MM.1S (cell line): ENCODE data around the gene NCAPH2.

Experiments used
- DNase-seq: peaks from one replicate; pipeline ENCODE4 v3.0.0-alpha.2; 2015
- H2AFZ ChIP-seq: fragments of 300-600 bp; sonication (generic); 2 replicates; pipeline ENCODE4 v1.6.0; 2016; ENCODE audit warnings: antibody characterized with exemption, low read length
- H3F3A ChIP-seq: fragments of 300-600 bp; sonication (generic); 2 replicates; pipeline ENCODE4 v1.6.1; 2016; ENCODE audit warnings: mild to moderate bottlenecking, antibody characterized with exemption, low read length, moderate library complexity, mixed read lengths; ENCODE audit not compliant: insufficient read depth
- H3K27ac ChIP-seq: fragments of 300-600 bp; sonication (generic); 2 replicates; pipeline ENCODE4 v1.5.1; 2016; ENCODE audit warnings: mild to moderate bottlenecking, low read length
- H3K27me3 ChIP-seq: fragments of 300-600 bp; sonication (generic); replicated peaks from 2 replicates; pipeline ENCODE4 v1.6.0; 2016; ENCODE audit warnings: low read length; ENCODE audit not compliant: insufficient read depth
- H3K36me3 ChIP-seq: fragments of 300-600 bp; sonication (generic); replicated peaks from 2 replicates; pipeline ENCODE4 v1.6.1; 2016; ENCODE audit warnings: mild to moderate bottlenecking, low read length, mixed read lengths; ENCODE audit not compliant: insufficient read depth
- H3K4me1 ChIP-seq: fragments of 300-600 bp; sonication (generic); 2 replicates; pipeline ENCODE4 v1.6.1; 2016; ENCODE audit warnings: low read length, mixed read lengths
- H3K4me2 ChIP-seq: fragments of 300-600 bp; sonication (generic); 2 replicates; pipeline ENCODE4 v1.6.0; 2016; ENCODE audit warnings: low read depth, low read length
- H3K4me3 ChIP-seq: fragments of 300-600 bp; sonication (generic); 2 replicates; pipeline ENCODE4 v1.5.1; 2016; ENCODE audit warnings: low read length, mixed read lengths
- H3K79me2 ChIP-seq: fragments of 300-600 bp; sonication (generic); 2 replicates; pipeline ENCODE4 v1.6.1; 2016; ENCODE audit warnings: mixed run types, low read length, mixed read lengths
- H3K9ac ChIP-seq: fragments of 300-600 bp; sonication (generic); 2 replicates; pipeline ENCODE4 v1.6.1; 2016; ENCODE audit warnings: low read length, mixed read lengths
- H3K9me2 ChIP-seq: fragments of 300-600 bp; sonication (generic); replicated peaks from 2 replicates; pipeline ENCODE4 v1.6.1; 2016; ENCODE audit warnings: mild to moderate bottlenecking, low read length, mixed read lengths; ENCODE audit not compliant: insufficient read depth
- H3K9me3 ChIP-seq: fragments of 300-600 bp; sonication (generic); replicated peaks from 2 replicates; pipeline ENCODE4 v1.6.1; 2016; ENCODE audit warnings: mild to moderate bottlenecking, low read length, mixed read lengths; ENCODE audit not compliant: insufficient read depth
- H4K20me1 ChIP-seq: fragments of 300-600 bp; sonication (generic); 2 replicates; pipeline ENCODE4 v1.6.1; 2016; ENCODE audit warnings: mild to moderate bottlenecking, low read length, moderate library complexity, mixed read lengths; ENCODE audit not compliant: insufficient read depth
- CTCF ChIP-seq: fragments of 300-600 bp; sonication (generic); IDR thresholded peaks from 2 replicates; pipeline ENCODE4 v1.5.1; 2016; ENCODE audit warnings: antibody characterized with exemption, low read length, mixed read lengths
- EZH2 ChIP-seq: fragments of 300-600 bp; sonication (generic); optimal IDR thresholded peaks from 2 replicates; pipeline ENCODE3; 2017; ENCODE audit warnings: low read depth, mild to moderate bottlenecking, antibody characterized with exemption, low read length, mixed read lengths
- EZH2phosphoT487 ChIP-seq: fragments of 300-600 bp; sonication (generic); IDR thresholded peaks from 2 replicates; pipeline ENCODE4 v1.6.1; 2018; ENCODE audit warnings: antibody characterized with exemption, low read length

Gene NCAPH2

GRCh38 chr22:50502096-50502495 is 5.9 kb upstream of the NCAPH2 start:
- H3K27me3 ChIP-seq = no peaks in the 10 kb centered on the region
- no peak overlapping the region for H3K27ac ChIP-seq
- DNase-seq = no peak
- H3K9me2 ChIP-seq = no peaks in the 10 kb centered on the region
- H3K4me2 ChIP-seq = no peak overlapping the region
- no peak for TF ChIP-seq EZH2
- no peak for TF ChIP-seq EZH2phosphoT487
- TF ChIP-seq CTCF = no peak
- no peaks in the 10 kb centered on the region for H3K4me1 ChIP-seq
- no peak overlapping the region for H3K4me3 ChIP-seq
- H3K9me3 ChIP-seq = no peaks in the 10 kb centered on the region
- H3F3A ChIP-seq = peaks cover 9% of the 10 kb centered on the region; the same call in 1 of the 2 replicates
- no peak overlapping the region for H3K9ac ChIP-seq
- H2AFZ ChIP-seq = no peak overlapping the region
- H3K79me2 ChIP-seq = peaks cover 26% of the 10 kb centered on the region
- H3K36me3 ChIP-seq = no peaks in the 10 kb centered on the region
- no peaks in the 10 kb centered on the region for H4K20me1 ChIP-seq

GRCh38 chr22:50502628-50503474 is 5.2 kb upstream of the NCAPH2 start:
- no peaks in the 10 kb centered on the region for H3K27me3 ChIP-seq
- no peaks in the 10 kb centered on the region for H4K20me1 ChIP-seq
- no peak overlapping the region for H3K4me2 ChIP-seq
- TF ChIP-seq CTCF = no peak
- H3F3A ChIP-seq = peaks cover 8% of the 10 kb centered on the region; the same call in 1 of the 2 replicates
- H3K79me2 ChIP-seq = peaks cover 29% of the 10 kb centered on the region
- H3K4me1 ChIP-seq = no peaks in the 10 kb centered on the region
- H3K4me3 ChIP-seq = no peak overlapping the region
- DNase-seq = no peak
- no peak overlapping the region for H3K27ac ChIP-seq
- no peaks in the 10 kb centered on the region for H3K36me3 ChIP-seq
- H3K9me2 ChIP-seq = no peaks in the 10 kb centered on the region
- H3K9me3 ChIP-seq = no peaks in the 10 kb centered on the region
- H3K9ac ChIP-seq = no peak overlapping the region
- no peak overlapping the region for H2AFZ ChIP-seq

GRCh38 chr22:50503475-50504145 is 4.4 kb upstream of the NCAPH2 start:
- no peaks in the 10 kb centered on the region for H4K20me1 ChIP-seq
- H3K27ac ChIP-seq = no peak overlapping the region
- no peak overlapping the region for H3K4me3 ChIP-seq
- 0 out of 2 replicates have a peak, but pooled peaks cover 1% of the 10 kb centered on the region for H3F3A ChIP-seq
- H3K4me2 ChIP-seq = no peak overlapping the region
- no peaks in the 10 kb centered on the region for H3K9me3 ChIP-seq
- H3K9ac ChIP-seq = no peak overlapping the region
- no peak overlapping the region for H2AFZ ChIP-seq
- TF ChIP-seq EZH2 (no peak), EZH2phosphoT487 (no peak), CTCF (no peak)
- peaks cover 32% of the 10 kb centered on the region for H3K79me2 ChIP-seq
- H3K9me2 ChIP-seq = no peaks in the 10 kb centered on the region
- no peaks in the 10 kb centered on the region for H3K36me3 ChIP-seq
- no peaks in the 10 kb centered on the region for H3K27me3 ChIP-seq
- H3K4me1 ChIP-seq = no peaks in the 10 kb centered on the region
- DNase-seq = no peak
